ENCODE measurements around the gene POTEG. TPM values are rescaled to one million over a fixed set of nuclear protein-coding genes. Genes with fewer than 3 reads are reported as not detected.
"Not testable (repeated sequence)": the region's sequence is repeated elsewhere in the genome, so short reads cannot be mapped to it uniquely, and the experiment has no call there.

Gene POTEG
- total RNA-seq, 1 experiment from 2014 or later, result not detected

DNA sequence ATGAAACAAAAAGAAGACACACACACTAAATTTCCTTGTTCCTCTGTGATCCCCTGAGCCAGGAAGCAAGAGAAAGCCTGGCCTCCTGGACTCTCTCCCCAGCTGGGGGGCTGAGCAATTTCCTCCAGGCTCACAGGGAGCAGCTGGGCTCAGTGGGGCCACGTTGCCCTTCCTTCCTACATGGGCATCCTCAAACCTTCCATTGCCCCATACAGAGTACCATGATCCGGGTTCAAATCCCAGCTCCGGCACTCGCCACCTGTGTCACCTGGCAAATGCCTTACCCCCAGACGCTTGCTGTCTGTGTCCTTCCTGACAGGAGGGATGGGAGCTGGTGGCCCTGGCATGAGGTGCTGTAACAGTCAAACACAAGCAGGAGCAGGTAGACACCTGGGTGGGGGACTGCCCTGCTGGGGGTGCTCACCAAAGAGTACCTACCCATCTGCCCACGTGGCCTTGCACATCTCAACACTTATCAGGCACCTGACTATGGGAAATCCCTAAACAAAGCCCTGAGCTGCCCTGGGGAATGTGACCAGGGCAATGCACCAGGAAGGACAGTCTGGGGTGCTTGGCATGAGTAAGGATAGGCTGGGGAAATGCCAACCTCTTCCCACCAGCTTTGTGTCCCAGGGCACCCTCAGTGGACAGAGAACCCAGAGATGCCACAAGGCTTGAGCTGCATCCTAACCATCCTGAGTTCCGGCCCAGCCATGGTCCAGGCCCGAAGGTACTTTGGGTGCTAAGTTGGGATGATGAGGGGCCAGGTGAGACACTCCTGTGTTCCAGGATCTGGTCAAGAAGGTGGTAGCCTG is 2.4 kb upstream of the POTEG start:
- intact Hi-C loops (cut with micrococcal nuclease; ENCODE audit: unreplicated experiment); H3K27me3 ChIP-seq (ENCODE audit: insufficient read depth, low read depth); DNase-seq; BruUV-seq (replicated peaks); H3K4me3 ChIP-seq; POLR2A ChIA-PET (ENCODE audit: unreplicated experiment); H3K36me3 ChIP-seq (ENCODE audit: low read depth); H2AFZ ChIP-seq; CTCF ChIA-PET; H3K4me2 ChIP-seq; H3K4me1 ChIP-seq (replicated peaks; ENCODE audit: insufficient read depth); H3F3A ChIP-seq (ENCODE audit: insufficient read depth, low read depth); H3K79me2 ChIP-seq (ENCODE audit: low read depth); H3K9me3 ChIP-seq (ENCODE audit: insufficient read depth, low read depth); H4K20me1 ChIP-seq (ENCODE audit: insufficient read depth); H3K27ac ChIP-seq; H3K9me2 ChIP-seq (ENCODE audit: insufficient read depth): not testable (repeated sequence)

DNA sequence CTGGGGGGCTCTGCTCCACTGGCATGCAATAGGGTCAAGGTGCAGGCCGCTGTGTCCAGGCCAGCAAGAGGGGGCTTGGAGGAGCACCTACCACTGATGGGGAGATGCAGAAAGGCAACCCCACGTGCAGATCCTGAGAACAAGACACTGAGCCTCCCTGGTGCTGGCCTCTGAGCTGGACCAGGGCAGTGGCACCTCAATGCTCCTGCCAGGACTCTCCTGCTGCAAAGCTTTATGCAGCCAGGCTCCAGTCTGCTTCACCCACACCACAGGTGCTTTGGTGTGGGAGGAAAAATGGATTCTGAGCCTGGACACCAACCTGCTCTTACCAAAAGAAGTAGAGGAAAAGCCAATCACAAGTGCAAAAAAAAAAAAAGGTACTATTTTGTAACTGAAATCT is 1.7 kb upstream of the POTEG start:
- H3K9me2 ChIP-seq (ENCODE audit: insufficient read depth); POLR2A ChIA-PET (ENCODE audit: unreplicated experiment); H3K79me2 ChIP-seq (ENCODE audit: low read depth); H3K27ac ChIP-seq; H3K27me3 ChIP-seq (ENCODE audit: insufficient read depth, low read depth); H3F3A ChIP-seq (ENCODE audit: insufficient read depth, low read depth); H2AFZ ChIP-seq; intact Hi-C loops (cut with micrococcal nuclease; ENCODE audit: unreplicated experiment); H3K9me3 ChIP-seq (ENCODE audit: insufficient read depth, low read depth); H4K20me1 ChIP-seq (ENCODE audit: insufficient read depth); H3K4me3 ChIP-seq; H3K4me1 ChIP-seq (replicated peaks; ENCODE audit: insufficient read depth); DNase-seq; H3K4me2 ChIP-seq; H3K36me3 ChIP-seq (ENCODE audit: low read depth); BruUV-seq (replicated peaks); CTCF ChIA-PET: not testable (repeated sequence)

DNA sequence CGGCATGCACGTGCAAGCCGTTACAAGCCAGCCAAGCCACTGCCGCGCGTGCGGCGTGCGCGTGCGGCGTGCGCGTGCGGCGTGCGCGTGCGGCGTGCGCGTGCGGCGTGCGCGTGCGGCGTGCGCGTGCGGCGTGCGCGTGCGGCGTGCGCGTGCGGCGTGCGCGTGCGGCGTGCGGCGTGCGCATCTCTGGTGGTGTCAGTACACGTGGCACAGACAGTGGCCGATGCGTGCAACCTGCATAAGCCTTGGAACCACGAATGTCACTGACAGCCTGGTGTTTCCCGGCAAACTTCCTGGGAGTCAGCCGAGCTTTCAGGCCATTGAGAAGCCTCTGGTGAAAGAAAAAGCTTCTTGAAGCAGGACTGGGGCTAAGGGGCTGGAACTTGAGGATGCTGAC is 750 bp upstream of the POTEG start:
- intact Hi-C loops (cut with micrococcal nuclease; ENCODE audit: unreplicated experiment); H3F3A ChIP-seq (ENCODE audit: insufficient read depth, low read depth); H3K4me1 ChIP-seq (replicated peaks; ENCODE audit: insufficient read depth); H3K9me2 ChIP-seq (ENCODE audit: insufficient read depth); H3K4me2 ChIP-seq; BruUV-seq (replicated peaks); H3K36me3 ChIP-seq (ENCODE audit: low read depth); DNase-seq; H3K9me3 ChIP-seq (ENCODE audit: insufficient read depth, low read depth); H2AFZ ChIP-seq; H4K20me1 ChIP-seq (ENCODE audit: insufficient read depth); H3K4me3 ChIP-seq; H3K79me2 ChIP-seq (ENCODE audit: low read depth); H3K27me3 ChIP-seq (ENCODE audit: insufficient read depth, low read depth); POLR2A ChIA-PET (ENCODE audit: unreplicated experiment); CTCF ChIA-PET; H3K27ac ChIP-seq: not testable (repeated sequence)

DNA sequence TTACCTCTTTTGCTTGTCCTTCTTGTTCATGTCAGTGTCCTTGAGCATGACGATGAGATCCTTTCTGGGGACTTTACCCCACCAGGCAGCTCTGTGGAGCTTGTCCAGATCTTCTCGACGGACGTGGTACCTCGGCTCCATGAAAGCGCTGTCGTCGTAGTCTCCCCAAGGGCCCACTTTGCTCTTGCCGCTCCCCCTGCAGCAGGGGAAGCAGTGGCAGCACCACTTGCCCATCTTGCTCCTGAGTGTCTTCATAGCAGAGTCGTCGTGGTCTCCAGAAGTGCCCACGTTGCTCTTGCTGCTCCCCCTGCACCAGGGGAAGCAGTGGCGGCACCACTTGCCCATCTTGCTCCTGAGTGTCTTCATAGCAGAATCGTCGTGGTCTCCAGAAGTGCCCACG is 376 bp downstream of the POTEG start:
- intact Hi-C loops (cut with micrococcal nuclease; ENCODE audit: unreplicated experiment); H3K9me3 ChIP-seq (ENCODE audit: insufficient read depth, low read depth); POLR2A ChIA-PET (ENCODE audit: unreplicated experiment); H4K20me1 ChIP-seq (ENCODE audit: insufficient read depth); H3K27ac ChIP-seq; H3K9me2 ChIP-seq (ENCODE audit: insufficient read depth); H3K79me2 ChIP-seq (ENCODE audit: low read depth); H3K36me3 ChIP-seq (ENCODE audit: low read depth); CTCF ChIA-PET; H3K4me2 ChIP-seq; H3F3A ChIP-seq (ENCODE audit: insufficient read depth, low read depth); H2AFZ ChIP-seq; BruUV-seq (replicated peaks); DNase-seq; H3K27me3 ChIP-seq (ENCODE audit: insufficient read depth, low read depth); H3K4me3 ChIP-seq; H3K4me1 ChIP-seq (replicated peaks; ENCODE audit: insufficient read depth): not testable (repeated sequence)

DNA sequence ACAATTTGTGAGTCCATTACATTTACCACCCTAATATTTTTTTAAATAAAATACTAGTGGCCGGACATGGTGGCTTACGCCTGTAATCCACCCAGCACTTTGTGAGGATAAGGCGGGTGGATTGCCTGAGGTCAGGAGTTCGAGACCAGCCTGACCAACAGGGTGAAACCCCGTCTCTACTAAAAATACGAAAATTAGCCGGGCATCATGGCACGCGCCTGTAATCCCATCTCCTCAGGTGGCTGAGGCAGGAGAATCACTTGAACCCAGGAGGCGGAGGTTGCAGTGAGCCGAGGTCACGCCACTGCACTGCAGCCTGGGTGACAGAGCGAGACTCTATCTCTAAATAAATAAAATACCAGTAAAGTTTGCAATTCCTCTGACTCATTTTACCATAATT is 25.6 kb downstream of the POTEG start:
- H3K9me3 ChIP-seq (ENCODE audit: insufficient read depth, low read depth); H3K27me3 ChIP-seq (ENCODE audit: insufficient read depth, low read depth); H3K79me2 ChIP-seq (ENCODE audit: low read depth); DNase-seq; H3K4me1 ChIP-seq (replicated peaks; ENCODE audit: insufficient read depth); H3F3A ChIP-seq (ENCODE audit: insufficient read depth, low read depth); intact Hi-C loops (cut with micrococcal nuclease; ENCODE audit: unreplicated experiment); H2AFZ ChIP-seq; H3K4me3 ChIP-seq; H3K4me2 ChIP-seq; POLR2A ChIA-PET (ENCODE audit: unreplicated experiment); H3K9me2 ChIP-seq (ENCODE audit: insufficient read depth); H3K27ac ChIP-seq; BruUV-seq (replicated peaks); H4K20me1 ChIP-seq (ENCODE audit: insufficient read depth); CTCF ChIA-PET; H3K36me3 ChIP-seq (ENCODE audit: low read depth): not testable (repeated sequence)

DNA sequence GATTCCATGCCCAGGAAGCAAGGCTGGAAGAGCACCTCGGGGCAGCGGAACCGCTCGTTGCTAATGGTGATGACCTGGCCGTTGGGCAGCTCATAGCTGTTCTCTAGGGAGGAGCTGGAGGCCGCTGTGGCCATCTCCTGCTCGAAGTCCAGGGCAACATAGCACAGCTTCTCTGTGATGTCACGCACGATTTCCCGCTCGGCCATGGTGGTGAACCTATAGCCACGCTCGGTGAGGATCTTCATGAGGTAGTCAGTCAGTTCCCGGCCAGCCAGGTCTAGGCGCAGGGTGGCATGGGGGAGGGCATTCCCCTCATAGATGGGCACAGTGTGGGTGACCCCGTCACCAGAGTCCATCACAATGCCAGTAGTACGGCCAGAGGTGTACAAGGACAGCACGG is 32.0 kb downstream of the POTEG start:
- H3K27ac ChIP-seq; H3K4me1 ChIP-seq (replicated peaks; ENCODE audit: insufficient read depth); H3K79me2 ChIP-seq (ENCODE audit: low read depth); H3K9me2 ChIP-seq (ENCODE audit: insufficient read depth); H3K4me3 ChIP-seq; POLR2A ChIA-PET (ENCODE audit: unreplicated experiment); CTCF ChIA-PET; DNase-seq; H3K27me3 ChIP-seq (ENCODE audit: insufficient read depth, low read depth); H3K4me2 ChIP-seq; H2AFZ ChIP-seq; intact Hi-C loops (cut with micrococcal nuclease; ENCODE audit: unreplicated experiment); H4K20me1 ChIP-seq (ENCODE audit: insufficient read depth); H3K9me3 ChIP-seq (ENCODE audit: insufficient read depth, low read depth); BruUV-seq (replicated peaks); H3F3A ChIP-seq (ENCODE audit: insufficient read depth, low read depth); H3K36me3 ChIP-seq (ENCODE audit: low read depth): not testable (repeated sequence)

DNA sequence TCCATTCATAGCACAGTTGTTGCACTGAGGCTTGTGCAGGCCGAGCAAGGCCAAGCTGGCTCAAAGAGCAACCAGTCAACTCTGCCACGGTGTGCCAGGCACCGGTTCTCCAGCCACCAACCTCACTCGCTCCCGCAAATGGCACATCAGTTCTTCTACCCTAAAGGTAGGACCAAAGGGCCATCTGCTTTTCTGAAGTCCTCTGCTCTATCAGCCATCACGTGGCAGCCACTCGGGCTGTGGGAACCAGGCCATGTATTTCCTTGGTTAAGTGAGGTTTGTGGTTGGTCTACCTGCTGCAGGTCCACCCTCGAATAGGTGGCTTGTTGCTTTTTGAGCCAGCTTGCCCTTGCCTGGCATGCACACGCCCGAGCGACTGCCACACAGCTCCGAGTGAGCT is 39.4 kb downstream of the POTEG start:
- H3K4me1 ChIP-seq (replicated peaks; ENCODE audit: insufficient read depth); DNase-seq; H3F3A ChIP-seq (ENCODE audit: insufficient read depth, low read depth); H3K4me3 ChIP-seq; H2AFZ ChIP-seq; H3K36me3 ChIP-seq (ENCODE audit: low read depth); H3K9me2 ChIP-seq (ENCODE audit: insufficient read depth); H4K20me1 ChIP-seq (ENCODE audit: insufficient read depth); H3K4me2 ChIP-seq; intact Hi-C loops (cut with micrococcal nuclease; ENCODE audit: unreplicated experiment); H3K9me3 ChIP-seq (ENCODE audit: insufficient read depth, low read depth); BruUV-seq (replicated peaks); CTCF ChIA-PET; H3K79me2 ChIP-seq (ENCODE audit: low read depth); H3K27me3 ChIP-seq (ENCODE audit: insufficient read depth, low read depth); POLR2A ChIA-PET (ENCODE audit: unreplicated experiment); H3K27ac ChIP-seq: not testable (repeated sequence)
